HG03066 (cell line): ENCODE results near the gene FSTL3.

ENCODE experiments used
- ATAC-seq: cut with Tn5 transposase; IDR thresholded peaks from one replicate; pipeline ENCODE4 v1.9.1; 2021; ENCODE audit warnings: low read depth; ENCODE audit not compliant: unreplicated experiment

Gene FSTL3

DNA sequence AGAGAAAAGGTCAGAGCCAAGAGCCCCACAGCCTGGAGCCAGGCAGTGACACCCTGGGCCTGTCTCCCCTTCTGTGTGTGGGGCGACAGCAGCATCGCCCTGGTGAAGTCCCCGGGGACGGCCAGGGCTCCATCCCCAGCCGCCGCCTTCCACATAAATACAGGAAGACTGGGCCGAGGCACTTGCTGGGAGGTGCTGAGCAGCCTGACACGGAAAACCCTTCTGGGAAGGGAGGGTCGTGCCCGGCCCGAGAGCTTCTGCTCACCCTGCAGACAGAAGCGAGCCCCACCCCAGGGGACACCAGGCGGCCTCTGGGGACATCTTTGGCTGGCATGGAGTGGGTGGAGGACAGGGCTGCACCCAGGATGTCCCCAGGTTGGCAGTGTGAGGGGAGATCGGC, 31.4 kb upstream of the FSTL3 start:
- ATAC-seq: no peak

DNA sequence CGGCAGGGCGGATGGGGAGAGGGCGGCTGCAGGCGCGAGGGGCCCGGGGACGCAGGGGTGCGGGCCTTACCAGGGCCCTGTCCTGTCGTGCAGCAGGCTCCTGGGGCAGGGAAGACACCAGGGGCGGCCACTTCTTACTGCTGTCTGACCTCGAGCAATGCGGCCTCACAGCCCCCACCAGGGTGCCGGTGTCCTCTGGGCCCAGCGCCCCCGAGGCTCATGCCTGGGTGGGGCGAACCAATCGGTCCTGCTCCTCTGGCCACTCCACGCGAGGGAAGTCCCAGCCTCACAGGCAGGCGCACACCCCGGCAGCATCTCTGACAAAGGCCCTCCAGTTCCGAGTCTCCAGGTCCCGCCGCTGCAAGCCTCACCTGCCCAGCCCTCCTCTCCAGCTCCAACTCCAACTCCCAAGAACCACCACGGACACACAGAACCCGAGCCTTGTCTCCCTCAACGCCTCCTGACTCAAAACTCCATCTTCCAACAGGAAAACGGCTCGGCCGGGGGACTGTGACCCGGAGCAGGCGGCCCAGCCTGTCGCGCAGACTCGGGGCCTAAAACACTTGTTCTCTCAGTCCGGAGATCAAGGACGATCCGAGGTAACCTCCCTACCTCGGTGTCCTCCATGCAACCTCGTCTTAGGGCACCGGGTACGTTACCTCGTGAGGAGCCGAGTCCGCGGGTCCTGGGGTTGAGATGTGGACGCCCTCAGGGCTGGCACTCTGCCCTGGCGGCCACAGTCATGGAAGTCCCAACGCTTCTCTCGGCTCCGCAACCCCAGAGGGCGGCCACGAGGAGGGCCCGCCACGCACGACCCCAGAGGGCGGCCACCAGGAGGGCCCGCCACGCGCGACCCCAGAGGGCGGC, 30.0 kb upstream of the FSTL3 start:
- no peak for ATAC-seq

DNA sequence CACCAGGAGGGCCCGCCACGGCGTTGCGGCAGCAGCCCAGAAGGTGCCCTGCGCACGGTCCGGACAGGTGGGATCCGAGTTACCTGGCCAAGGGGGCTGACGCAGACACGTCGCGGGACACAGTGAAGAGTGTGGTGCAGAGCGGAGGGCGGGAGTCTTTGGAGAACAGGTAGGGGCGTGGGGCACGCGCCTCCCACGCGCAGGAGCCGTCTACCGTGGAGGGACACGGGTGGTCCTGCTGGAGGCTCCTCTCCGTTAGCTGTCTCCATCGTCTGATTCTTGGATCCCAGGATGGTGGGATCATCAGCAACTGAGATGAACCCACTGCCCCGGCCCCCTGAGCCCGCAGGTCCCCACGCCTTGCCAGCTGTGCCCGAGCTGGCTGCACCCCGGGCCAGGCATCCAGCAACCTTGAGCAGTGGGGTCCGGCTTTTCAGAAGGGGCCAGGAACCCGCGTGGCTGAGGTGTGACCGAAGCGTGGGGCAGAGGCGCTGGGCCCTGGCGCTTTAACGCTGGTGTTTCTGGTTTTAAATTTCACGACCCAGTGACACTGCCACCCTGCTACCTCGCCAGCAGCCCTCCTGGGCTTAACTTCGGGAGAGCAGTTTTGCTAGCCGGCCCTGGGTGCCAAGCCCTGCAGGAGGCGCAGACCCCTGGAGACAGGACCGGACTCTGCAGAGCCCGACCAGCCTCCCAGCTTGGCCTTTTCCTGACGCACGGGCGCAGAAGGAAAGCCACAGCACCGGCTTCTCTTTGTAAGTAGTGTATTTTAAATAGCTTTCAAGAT, 29.2 kb upstream of the FSTL3 start:
- no peak for ATAC-seq

DNA sequence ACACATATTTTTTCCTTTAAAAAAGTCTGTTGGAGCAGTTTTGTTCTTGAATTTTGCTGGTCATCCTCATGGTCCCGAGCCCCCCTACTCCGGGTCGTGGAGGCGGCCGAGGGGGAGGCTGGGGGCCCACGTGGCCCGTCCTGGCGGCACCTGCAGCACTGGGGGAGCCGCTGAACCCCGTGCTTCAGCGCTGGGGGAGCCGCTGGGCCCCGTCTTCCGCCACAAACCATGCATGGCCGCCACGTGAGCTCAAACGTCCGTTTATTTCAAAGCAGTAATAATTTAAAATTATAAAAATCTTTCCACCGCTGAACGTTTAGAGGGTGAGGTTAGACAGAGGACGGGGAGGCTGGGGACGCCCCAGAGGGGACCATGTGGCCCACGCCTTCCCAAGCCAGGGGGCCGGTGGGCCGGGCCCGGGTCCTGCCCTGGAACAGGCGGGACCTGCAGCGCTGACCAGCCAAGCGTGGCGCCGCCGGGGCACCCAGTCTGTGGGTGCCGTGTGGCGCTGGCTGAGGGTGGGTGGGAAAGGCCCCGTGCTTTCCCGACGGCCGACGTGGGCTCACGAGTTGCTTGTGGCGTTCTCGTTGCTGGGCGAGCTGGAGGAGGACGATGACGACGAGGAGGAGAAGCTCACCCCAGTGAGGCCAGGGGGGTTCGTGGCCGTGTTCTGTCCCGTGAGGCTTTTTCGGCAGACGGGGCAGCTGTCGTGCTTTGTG, 28.5 kb upstream of the FSTL3 start:
- ATAC-seq: no peak

- ATAC-seq: no peak
These were observed 27.9 kb upstream of the FSTL3 start for GRCh38 chr19:648305-648704.

DNA sequence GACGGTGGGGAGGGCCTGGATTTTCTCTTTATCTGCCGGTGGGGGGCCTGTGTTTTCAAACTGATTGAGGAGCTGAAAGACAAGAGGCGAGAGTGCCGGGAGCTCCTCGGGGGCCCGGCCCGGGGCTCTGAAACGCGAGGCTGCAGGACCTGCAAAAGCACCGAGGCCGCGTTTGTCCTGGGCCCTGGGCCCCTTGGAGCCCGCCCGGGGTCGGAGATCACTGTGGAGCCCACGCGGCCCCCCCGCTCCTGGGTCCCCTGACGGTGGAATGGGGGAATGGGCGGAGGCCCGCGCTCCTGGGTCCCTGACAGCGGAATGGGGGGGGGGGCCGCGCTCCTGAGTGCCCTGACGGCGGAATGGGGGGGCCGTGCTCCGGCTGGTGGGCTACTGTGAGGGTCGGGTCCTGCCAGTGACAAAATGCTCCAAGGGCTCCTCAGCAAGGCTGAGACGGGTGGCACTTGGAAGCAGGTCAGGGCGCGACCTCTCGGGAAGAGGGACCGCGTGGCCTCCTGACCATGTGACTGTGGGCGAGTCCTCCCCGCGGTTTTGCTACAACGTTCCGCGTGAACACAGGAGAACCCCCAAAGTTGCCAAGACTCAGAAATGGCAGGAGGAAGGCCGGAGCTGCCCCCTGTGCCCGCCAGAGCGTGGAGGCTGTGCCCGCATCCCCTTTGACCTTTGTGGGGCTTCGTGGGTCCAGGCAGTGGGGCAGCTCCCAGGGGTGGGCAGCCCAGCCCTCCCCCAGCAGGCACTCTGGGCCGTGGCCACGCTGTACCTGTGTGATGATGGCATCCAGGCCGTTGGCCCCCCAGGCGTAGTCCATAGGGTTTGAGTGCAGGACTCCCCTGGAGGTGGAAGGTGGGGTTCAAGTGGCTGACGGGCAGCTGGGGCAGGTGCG, 27.0 kb upstream of the FSTL3 start:
- no peak for ATAC-seq

GRCh38 chr19:650121-650520, 26.1 kb upstream of the FSTL3 start:
- ATAC-seq: no peak

GRCh38 chr19:651114-651818, 24.9 kb upstream of the FSTL3 start:
- no peak for ATAC-seq

GRCh38 chr19:651991-652390, 24.2 kb upstream of the FSTL3 start:
- no peak for ATAC-seq

DNA sequence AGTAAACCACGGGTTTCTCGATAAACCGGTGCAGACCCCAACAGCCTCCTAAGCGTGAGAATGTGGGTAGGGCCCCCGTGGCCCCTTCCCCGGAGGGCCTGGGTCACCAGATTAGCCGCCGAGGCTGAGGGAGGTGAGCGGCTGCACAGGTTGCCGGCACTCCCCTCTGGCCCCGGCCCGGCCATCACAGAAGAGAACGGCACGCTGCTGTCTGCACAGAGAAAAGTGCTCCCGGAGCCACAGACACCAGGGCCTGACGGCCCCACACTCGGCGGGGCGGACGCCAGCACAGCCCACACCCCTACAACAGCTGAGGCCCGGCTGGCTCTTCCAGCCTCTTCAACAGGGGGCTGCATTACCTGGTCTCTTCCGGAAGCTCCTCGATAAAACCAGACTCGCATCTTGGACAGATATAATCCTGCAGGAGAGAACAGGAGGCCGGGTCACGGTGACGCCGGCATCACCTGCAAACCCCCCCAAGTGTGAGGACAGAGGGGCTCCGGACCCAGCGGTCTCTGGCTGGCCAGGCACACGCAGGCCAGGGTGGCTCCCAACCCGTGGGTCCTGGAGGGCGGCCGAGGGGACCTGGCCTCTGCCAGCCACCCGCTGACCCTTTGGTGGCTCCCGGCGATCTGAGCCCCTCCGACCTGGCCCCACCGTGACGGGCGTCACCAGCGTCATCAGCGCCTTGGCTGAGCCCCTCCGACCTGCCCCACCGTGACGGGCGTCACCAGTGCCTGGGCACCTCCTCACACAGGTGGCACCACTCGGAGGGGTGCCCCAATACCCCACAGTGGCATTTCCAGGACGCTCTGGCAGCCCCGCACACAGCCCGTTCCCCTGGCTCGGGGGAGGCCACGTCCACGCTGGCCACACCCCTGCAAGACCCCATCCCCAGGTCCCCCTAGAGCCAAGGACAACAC, 23.5 kb upstream of the FSTL3 start:
- no peak for ATAC-seq

GRCh38 chr19:653425-653824, 22.8 kb upstream of the FSTL3 start:
- ATAC-seq: no peak

- ATAC-seq: no peak
These were observed 20.5 kb upstream of the FSTL3 start for GRCh38 chr19:655691-656090.

GRCh38 chr19:656751-657559, 19.2 kb upstream of the FSTL3 start:
- no peak for ATAC-seq

DNA sequence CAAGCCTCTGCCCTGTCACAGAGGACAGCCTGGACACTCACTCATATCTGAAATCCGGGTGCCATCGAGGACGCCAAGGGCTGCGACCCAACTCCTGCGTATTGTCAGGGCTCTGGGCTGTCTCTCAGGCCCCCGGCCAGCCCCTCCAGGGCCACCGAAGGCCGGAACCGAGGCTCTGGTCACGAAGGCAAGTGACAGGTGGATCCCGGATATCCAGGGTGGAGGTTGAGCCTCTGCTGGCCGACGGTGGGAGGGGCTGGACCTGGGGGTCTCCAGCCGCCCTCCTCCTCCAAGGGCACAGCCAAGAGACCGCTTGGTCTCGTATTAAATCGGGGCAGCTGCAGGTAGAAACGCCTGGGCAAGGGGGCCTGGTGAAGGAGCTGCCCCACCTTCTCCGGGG, 18.6 kb upstream of the FSTL3 start:
- no peak for ATAC-seq

GRCh38 chr19:658059-658839, 17.9 kb upstream of the FSTL3 start:
- no peak for ATAC-seq

DNA sequence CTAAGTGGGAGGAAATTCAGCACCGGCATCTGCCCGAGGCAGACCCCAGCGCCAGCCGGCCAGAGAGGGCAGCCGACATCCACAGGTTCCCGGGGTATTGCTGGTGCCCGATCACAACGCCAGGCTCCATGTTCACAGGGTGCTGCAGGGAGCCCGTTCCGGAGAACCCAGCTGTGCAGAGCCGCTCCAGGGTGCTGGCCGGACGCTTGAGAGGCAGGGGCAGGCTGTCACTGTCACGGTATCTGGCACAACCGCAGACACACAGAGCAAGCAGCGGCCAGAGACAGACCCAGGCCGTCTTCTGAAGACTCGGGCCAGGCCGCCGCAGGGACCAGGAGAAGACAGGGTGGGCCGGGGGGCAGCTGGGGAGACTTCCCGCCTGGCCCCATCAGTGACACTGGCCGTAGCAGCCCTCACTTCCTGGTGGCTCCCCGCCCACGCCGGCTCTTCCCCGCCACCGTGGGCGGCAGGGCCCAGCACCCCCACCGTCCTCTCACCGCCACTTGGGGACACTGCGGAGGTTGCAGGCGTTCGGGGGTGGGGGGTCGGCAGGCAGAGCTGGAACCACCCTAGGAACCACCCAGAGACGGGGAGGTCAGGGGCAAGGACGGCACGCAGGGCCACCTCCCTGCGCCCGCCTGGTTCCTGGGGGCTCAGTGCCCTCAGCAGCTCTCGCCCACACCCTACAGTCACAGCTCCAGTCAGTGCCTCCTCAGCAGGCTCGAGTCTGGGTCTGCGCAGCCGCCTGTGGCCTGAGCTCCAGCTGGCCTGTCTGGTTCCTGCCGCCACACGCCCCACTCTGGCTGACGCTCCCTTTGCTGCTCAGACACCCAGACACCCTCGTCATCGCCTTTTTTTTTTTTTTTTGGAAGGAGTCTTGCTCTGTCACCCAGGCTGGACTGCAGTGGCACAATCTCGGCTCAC, 17.0 kb upstream of the FSTL3 start:
- no peak for ATAC-seq
